Superior temporal gyrus (tissue), 1 donor: ENCODE measurements around the gene CEP135.
"Not testable (repeated sequence)": the region's sequence is repeated elsewhere in the genome, so short reads cannot be mapped to it uniquely, and the experiment has no call there.

Experiments
- DNase-seq: peaks from one replicate; pipeline ENCODE4 v3.0.0-alpha.2; 2016; ENCODE audit errors: extremely low spot score

Gene CEP135

GRCh38 chr4:55948726-55949481 lies at the start of gene CEP135:
TSS of gene CEP135 (plus strand) at chr4:55948945. CDS start at chr4:55952131, 3,186 bp downstream.
- DNase-seq = peak; percentile 93

- DNase-seq = no peak
Measured at GRCh38 chr4:55902677-55903076, 46.1 kb upstream of the CEP135 start.

GRCh38 chr4:55903577-55903976 lies 45.2 kb upstream of the CEP135 start:
- no peak for DNase-seq

GRCh38 chr4:55904576-55904975 lies 44.2 kb upstream of the CEP135 start:
- no peak for DNase-seq

- DNase-seq = no peak
Measured at GRCh38 chr4:55906323-55906722, 42.4 kb upstream of the CEP135 start.

- DNase-seq = no peak
Measured at GRCh38 chr4:55906989-55907388, 41.8 kb upstream of the CEP135 start.

GRCh38 chr4:55907469-55907868 lies 41.3 kb upstream of the CEP135 start:
- DNase-seq = no peak

GRCh38 chr4:55910140-55910539 lies 38.6 kb upstream of the CEP135 start:
- no peak for DNase-seq

- no peak for DNase-seq
Measured at GRCh38 chr4:55912249-55912648, 36.5 kb upstream of the CEP135 start.

GRCh38 chr4:55920571-55920970 lies 28.2 kb upstream of the CEP135 start:
- no peak for DNase-seq

- no peak for DNase-seq
Measured at GRCh38 chr4:55921093-55921492, 27.7 kb upstream of the CEP135 start.

- no peak for DNase-seq
Measured at GRCh38 chr4:55925241-55925640, 23.5 kb upstream of the CEP135 start.

- no peak for DNase-seq
Measured at GRCh38 chr4:55926610-55927009, 22.1 kb upstream of the CEP135 start.

GRCh38 chr4:55927803-55928437 lies 20.8 kb upstream of the CEP135 start:
- DNase-seq = no peak

- no peak for DNase-seq
Measured at GRCh38 chr4:55928846-55929245, 19.9 kb upstream of the CEP135 start.

- DNase-seq = no peak
Measured at GRCh38 chr4:55931043-55931442, 17.7 kb upstream of the CEP135 start.

GRCh38 chr4:55931833-55932232 lies 16.9 kb upstream of the CEP135 start:
- DNase-seq = no peak

- DNase-seq = no peak
Measured at GRCh38 chr4:55932511-55932910, 16.2 kb upstream of the CEP135 start.

GRCh38 chr4:55933611-55934010 lies 15.1 kb upstream of the CEP135 start:
- no peak for DNase-seq

- DNase-seq = not testable (repeated sequence)
Measured at GRCh38 chr4:55935907-55936306, 12.8 kb upstream of the CEP135 start.

GRCh38 chr4:55938481-55938880 lies 10.3 kb upstream of the CEP135 start:
- DNase-seq = no peak

- DNase-seq = no peak
Measured at GRCh38 chr4:55939421-55939820, 9.3 kb upstream of the CEP135 start.

GRCh38 chr4:55941881-55942396 lies 6.8 kb upstream of the CEP135 start:
- no peak for DNase-seq
